ENCODE data around the gene SMIM43.

SMIM43 gene

GRCh38 chr4:121764702-121765367 is at the start of gene SMIM43:
Gene SMIM43, minus strand, starts transcription at chr4:121765164. Its CDS starts 59 bp downstream, at chr4:121765105.
- no peak for DNase-seq (ENCODE audit: low read depth)

DNA sequence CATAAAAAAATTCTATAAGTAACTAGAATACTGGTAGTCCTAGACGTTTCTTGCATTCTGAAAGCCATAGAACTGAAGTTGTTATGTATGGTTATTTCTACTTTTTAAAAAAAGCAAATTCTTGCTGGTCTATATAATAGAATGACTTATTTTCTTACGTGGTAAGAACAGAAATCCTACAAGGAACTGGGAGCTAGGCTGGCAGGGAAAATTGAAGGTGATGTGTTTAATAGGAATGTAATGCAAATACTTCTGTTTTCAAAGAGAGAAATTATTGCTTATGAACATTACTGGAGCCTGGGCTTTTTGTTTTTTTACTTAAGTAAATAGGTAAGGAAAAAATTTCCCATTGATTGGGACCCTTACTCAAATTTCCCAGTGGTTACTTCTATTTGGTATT is 49.8 kb upstream of the SMIM43 start:
- no peak for DNase-seq (ENCODE audit: low read depth)

DNA sequence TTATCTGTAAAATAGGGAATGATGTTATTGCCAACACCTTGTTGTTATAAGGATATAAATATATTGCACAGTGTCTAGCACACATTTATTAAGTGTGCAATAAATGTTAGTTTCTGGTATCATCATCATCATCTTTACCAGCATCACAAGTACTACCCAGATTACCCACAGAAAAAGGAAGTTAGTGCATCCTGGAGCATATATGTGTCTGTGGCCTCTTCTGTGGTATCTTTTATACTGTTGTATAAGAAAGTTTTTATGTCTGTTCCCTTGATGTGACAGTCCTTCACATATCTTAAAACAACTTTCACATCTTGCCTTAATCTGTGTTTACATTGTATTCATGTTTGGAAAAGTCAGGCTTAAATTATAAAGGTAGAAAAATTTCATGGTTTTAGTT is 46.2 kb upstream of the SMIM43 start:
- no peak for DNase-seq (ENCODE audit: low read depth)

- DNase-seq (ENCODE audit: low read depth), result no peak
Measured at GRCh38 chr4:121806411-121806810, 41.4 kb upstream of the SMIM43 start.

DNA sequence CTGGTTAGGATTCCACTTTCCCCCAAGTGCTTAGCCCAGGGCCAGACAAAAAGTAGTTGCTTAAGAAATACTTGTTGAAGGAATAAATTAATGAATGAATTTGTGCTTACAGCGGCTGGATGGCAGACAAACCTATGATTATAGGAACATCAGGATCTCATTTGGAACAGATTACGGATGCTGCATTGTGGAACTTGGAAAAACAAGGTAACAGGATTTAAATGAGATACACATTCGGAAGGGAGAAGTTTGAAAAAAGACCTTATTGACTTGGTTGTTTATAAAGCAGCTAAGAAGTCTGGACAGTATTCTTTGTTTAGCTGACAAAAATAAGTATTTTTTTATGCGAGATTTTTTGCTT is 36.7 kb upstream of the SMIM43 start:
- no peak for DNase-seq (ENCODE audit: low read depth)

DNA sequence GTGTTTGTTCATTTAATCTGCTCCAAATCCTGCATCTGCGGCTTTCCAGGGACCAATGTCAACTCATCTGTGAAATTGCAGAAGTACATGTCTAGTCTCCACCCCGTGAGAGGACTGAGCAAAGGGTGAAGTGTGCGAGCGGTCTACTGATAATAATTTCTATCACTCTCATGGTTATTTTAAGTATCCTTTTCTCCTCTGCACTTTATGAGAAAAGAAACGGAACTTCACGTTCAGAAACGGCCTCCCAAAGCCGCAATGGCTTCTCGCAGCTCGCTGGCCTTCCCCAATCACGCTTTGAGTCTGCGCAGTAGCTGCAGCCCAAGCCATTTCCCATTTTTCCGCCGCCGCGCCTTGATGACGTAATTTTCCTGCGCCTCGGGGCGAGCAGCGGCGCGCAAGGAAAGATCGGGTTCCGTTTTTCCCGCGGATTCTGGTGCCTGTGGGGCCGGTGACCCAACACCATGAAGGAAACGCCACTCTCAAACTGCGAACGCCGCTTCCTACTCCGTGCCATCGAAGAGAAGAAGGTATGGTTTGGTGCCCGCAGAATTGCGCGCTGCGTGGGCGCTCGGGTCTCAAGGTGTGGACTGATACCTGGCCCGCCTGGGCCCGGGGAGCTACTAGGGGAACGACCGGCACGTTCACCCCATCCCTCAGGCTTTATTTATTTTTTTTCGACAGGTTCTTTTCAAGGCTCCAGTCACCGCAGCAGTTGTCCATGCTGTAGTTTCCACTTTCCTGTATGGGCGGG is 36.2 kb upstream of the SMIM43 start, which contains the start of gene EXOSC9:
Gene EXOSC9, plus strand, starts transcription at position 363 of the 754 bp plus-strand sequence. Its CDS starts 102 bp downstream, at position 465.
- peak; percentile 87 for DNase-seq (ENCODE audit: low read depth)

- DNase-seq (ENCODE audit: low read depth), result no peak
Measured at GRCh38 chr4:121800638-121800960, 35.6 kb upstream of the SMIM43 start.

GRCh38 chr4:121799867-121800501 is 35.0 kb upstream of the SMIM43 start:
- DNase-seq (ENCODE audit: low read depth), result no peak

DNA sequence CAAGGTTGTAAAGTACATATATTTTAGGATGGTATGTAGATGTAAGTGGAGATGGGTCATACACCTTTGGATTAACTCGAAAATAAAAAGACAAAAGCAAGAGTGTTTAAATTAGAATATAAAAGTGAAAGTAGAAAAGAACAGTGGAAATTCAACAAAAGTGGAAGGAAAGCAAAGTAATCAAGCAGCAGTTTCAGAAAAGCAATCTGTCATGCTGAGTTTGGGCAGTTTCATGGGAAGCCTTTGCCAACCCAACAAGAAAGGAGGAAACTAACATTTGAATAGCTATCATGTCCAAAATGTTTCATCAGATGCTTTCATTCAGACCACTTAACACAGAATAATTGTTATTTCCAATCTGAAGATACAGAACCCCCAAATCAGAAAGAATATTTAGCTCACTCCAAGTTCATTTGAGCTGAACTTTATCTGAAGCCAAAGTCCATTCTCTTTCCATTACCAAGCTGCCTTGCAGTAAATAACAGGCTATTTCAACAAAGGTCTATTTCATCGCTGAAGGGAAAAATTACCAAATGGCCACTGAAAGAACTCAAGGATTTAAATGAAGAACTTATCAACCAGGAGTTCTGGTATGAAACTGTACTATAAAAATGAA is 34.4 kb upstream of the SMIM43 start:
- no peak for DNase-seq (ENCODE audit: low read depth)

- no peak for DNase-seq (ENCODE audit: low read depth)
Measured at GRCh38 chr4:121796283-121796682, 31.3 kb upstream of the SMIM43 start.

GRCh38 chr4:121794505-121795188 is 29.7 kb upstream of the SMIM43 start:
- no peak for DNase-seq (ENCODE audit: low read depth)

DNA sequence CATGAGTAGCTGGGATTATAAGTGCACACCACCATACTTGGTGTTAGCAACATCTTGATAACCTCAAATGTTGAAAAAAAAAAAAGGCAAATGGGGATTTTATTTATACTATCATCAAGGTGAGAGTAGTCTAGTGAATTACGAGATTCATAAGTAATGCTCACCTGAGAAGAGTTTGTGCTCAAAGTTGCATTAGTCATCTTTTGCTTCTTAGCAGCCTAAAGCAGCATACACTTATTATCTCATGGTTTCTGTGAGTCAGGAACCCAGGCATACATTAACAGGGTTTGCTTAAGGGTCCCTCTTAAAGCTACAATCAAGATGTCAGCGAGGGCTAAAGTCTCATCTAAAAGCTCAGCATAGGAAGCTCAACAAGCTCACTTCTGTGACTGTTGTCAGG is 28.0 kb upstream of the SMIM43 start:
- no peak for DNase-seq (ENCODE audit: low read depth)

GRCh38 chr4:121791481-121791880 is 26.5 kb upstream of the SMIM43 start:
- DNase-seq (ENCODE audit: low read depth), result no peak

GRCh38 chr4:121790976-121791375 is 26.0 kb upstream of the SMIM43 start:
- no peak for DNase-seq (ENCODE audit: low read depth)

DNA sequence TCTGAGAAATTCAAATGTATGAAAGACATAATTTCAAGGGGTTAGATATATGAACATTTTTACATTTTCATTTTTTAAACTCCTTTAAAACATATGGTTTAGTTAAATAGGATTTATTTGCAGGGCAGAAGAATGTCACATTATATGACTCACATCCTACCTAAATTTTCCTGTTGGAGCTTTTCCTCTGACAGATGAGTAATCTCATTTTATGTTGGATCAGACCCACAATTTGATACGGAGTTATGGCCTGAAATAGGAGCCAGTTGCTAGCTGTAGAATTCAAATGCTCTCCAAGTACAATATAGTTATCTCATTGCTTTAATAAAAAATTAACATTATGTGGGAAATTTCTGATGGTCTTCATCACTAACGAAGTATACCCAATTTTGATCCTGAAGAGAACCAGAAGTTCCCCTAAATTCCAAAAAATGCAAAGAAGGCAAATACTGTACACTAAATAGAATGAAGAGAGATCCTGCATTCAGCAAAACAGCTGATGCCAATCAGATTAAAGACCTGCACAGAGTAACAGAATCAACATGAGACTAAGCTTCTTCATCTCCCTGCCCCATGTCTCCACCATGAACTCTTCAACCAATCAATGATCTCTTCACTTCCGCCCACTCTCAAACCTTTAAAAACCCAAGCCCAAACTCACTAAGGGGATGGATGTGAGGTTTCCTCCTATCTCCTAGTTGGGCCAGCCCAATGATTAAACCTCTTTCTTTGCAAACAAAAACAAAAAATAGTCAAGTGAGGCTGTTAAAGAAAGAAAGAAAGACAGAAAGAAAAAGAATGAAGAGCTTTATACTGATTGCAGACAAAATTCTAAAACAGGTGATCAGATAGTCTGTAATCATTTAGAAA is 25.2 kb upstream of the SMIM43 start:
- peak; percentile 53 for DNase-seq (ENCODE audit: low read depth)

DNA sequence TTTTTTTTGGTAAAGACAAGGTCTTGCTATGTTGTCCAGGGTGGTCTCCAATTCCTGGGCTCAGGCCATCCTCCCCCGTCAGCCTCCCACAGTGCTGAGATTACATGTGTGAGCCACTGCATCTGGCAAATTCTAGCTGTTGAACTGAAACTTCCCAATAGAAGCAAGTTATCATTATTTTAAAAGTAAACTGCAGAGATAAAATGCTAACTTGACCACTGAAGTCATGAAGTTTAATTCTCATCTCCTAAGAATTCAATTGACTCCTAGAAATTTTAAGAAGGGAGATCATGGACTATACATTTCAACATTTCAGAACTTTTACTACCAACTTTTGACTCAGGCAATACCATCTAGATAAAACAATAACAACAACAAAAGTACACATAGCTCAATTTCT is 24.5 kb upstream of the SMIM43 start:
- DNase-seq (ENCODE audit: low read depth), result no peak

DNA sequence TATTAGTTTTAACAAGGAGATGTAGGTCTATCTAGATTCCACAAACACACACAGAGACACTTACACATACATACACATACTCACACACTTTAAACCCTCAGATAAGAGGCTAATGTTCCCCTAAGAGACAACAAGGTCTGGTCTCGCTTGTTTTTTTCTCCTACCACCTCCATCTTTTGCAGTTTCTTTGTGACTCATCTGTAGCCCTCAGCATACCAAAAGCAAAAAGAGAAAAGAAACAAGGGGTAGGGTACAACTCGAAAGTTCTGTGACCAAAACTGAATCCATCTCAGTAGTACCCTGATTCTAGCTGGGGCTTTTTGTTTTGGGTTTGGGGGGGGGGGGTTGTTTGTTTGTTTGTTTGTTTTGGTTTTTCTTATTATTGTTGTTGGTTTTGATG is 23.9 kb upstream of the SMIM43 start:
- no peak for DNase-seq (ENCODE audit: low read depth)

DNA sequence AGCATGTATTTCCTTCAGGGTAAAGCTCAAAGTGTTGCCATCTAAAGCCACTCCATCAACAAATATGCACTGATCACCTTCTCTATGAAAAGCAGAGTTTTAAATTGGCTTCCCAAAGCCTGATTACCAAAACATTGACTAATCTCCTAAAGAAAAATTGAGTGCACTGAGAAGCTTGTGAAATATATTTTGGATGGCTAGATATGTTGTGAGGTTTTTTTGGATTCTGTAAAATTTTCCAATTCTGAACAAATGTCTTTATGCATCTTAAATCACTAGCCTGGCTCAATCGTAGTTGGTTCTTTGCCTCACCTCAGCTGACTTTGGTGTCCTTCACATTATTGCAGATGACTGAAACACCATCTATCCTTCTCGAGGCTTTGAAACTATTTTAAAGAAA is 21.3 kb upstream of the SMIM43 start:
- DNase-seq (ENCODE audit: low read depth), result no peak

- DNase-seq (ENCODE audit: low read depth), result no peak
Measured at GRCh38 chr4:121785479-121785878, 20.5 kb upstream of the SMIM43 start.

- DNase-seq (ENCODE audit: low read depth), result peak; percentile 94
Measured at GRCh38 chr4:121784975-121785374, 20.0 kb upstream of the SMIM43 start.

GRCh38 chr4:121784401-121784800 is 19.4 kb upstream of the SMIM43 start:
- no peak for DNase-seq (ENCODE audit: low read depth)

All from stromal cell of bone marrow (primary cell).